HCT116 (cell line): ENCODE measurements around the gene PCDHA5. TPM values are rescaled to one million over a fixed set of nuclear protein-coding genes. Genes with fewer than 3 reads are reported as not detected.

Source experiments
- ATAC-seq: fragments of 200-7000 bp; cut with Tn5 transposase; 2 replicates; pipeline ENCODE4 v1.9.1; 2020; ENCODE audit warnings: mild to moderate bottlenecking, moderate library complexity
- BruUV-seq: library from RNA; stranded (reverse); fragments of 400-500 nt; replicated peaks from 2 replicates; lab custom pipeline; 2021; lab: Mats Ljungman, UMichigan
- CTCF ChIA-PET: fragments of 300-600 bp; sonication (Branson Sonifier 250); formaldehyde crosslinking; loops from one replicate; lab custom pipeline; 2021; ENCODE audit warnings: antibody characterized with exemption; lab: Charles Lee
- POLR2A ChIA-PET: fragments of 300-600, 350-600 bp; sonication (Branson Sonifier 250); formaldehyde crosslinking; loops from one replicate; lab custom pipeline; 2021; ENCODE audit warnings: antibody characterized with exemption; lab: Charles Lee
- RAD21 ChIA-PET, 2 experiments: fragments of 300-600 bp; sonication (Branson Sonifier 250); formaldehyde crosslinking; loops; one replicate each; lab custom pipeline; 2023; ENCODE audit warnings: low total read pairs in 2 of 2; ENCODE audit not compliant: uncharacterized antibody in 2 of 2, unreplicated experiment in 2 of 2, low non-redundant PET in 1 of 2; lab: Charles Lee
- DNase-seq: peaks from one replicate; pipeline ENCODE4 v3.0.0-alpha.2; 2010; ENCODE audit warnings: low read depth, low spot score
- H2AFZ ChIP-seq: fragments of 200-600 bp; shearing (Covaris generic), sonication (generic); 2 replicates; pipeline ENCODE4 v1.6.1; 2017; ENCODE audit warnings: low read depth, mixed run types, mixed read lengths, antibody characterized with exemption, low read length; ENCODE audit not compliant: poor library complexity, severe bottlenecking
- H3K27ac ChIP-seq: 2 replicates; pipeline ENCODE4 v1.5.1; 2012; ENCODE audit warnings: low read depth, low read length
- H3K27me3 ChIP-seq: fragments of 200-600 bp; sonication (generic); 2 replicates; pipeline ENCODE4 v1.6.1; 2016; ENCODE audit warnings: mixed run types, low read length, mixed read lengths; ENCODE audit not compliant: insufficient read depth
- H3K36me3 ChIP-seq, 2 experiments: fragments of 200-500 bp in 1 of 2; fragments of 200-600 bp in 1 of 2; sonication (Bioruptor generic) in 1 of 2; sonication (generic) in 1 of 2; 2 replicates each; pipeline versions ENCODE4 v1.5.1 to v1.6.1; 2014 to 2016; ENCODE audit warnings: low read length in 2 of 2, inconsistent platforms in 1 of 2, mixed read lengths in 1 of 2, mixed run types in 1 of 2; ENCODE audit not compliant: insufficient read depth in 2 of 2, control insufficient read depth in 1 of 2
- H3K4me1 ChIP-seq, 2 experiments: fragments of 200-600 bp in 1 of 2; sonication (generic) in 1 of 2; 2 replicates each; pipeline versions ENCODE4 v1.5.1 to v1.6.1; 2012 to 2017; ENCODE audit warnings: low read length in 2 of 2, inconsistent platforms in 1 of 2, mild to moderate bottlenecking in 1 of 2, mixed read lengths in 1 of 2, mixed run types in 1 of 2, moderate library complexity in 1 of 2; ENCODE audit not compliant: insufficient read depth in 2 of 2, control insufficient read depth in 1 of 2
- H3K4me2 ChIP-seq: fragments of 200-600 bp; sonication (generic); 2 replicates; pipeline ENCODE4 v1.6.1; 2017; ENCODE audit warnings: mixed run types, low read length, mixed read lengths
- H3K4me3 ChIP-seq, 2 experiments: fragments of 200-600 bp in 1 of 2; sonication (generic) in 1 of 2; replicated peaks in 1 of 2; 2 replicates each; pipeline ENCODE4 v1.5.1; 2011 to 2016; ENCODE audit warnings: low read length in 2 of 2, control low read depth in 1 of 2, low read depth in 1 of 2, mild to moderate bottlenecking in 1 of 2, mixed read lengths in 1 of 2, mixed run types in 1 of 2
- H3K79me2 ChIP-seq: fragments of 200-600 bp; sonication (generic); 2 replicates; pipeline ENCODE4 v1.6.1; 2017; ENCODE audit warnings: mild to moderate bottlenecking, mixed run types, low read length, moderate library complexity, mixed read lengths; ENCODE audit not compliant: insufficient read depth
- H3K9ac ChIP-seq: fragments of 200-600 bp; sonication (generic); 2 replicates; pipeline ENCODE4 v1.6.1; 2016; ENCODE audit warnings: low read length, mixed read lengths
- H3K9me2 ChIP-seq: fragments of 200-600 bp; sonication (generic), shearing (Covaris generic); 2 replicates; pipeline ENCODE4 v1.6.1; 2017; ENCODE audit warnings: mixed run types, mild to moderate bottlenecking, moderate library complexity; ENCODE audit not compliant: insufficient read depth
- H3K9me3 ChIP-seq, 2 experiments: fragments of 200-500 bp in 1 of 2; fragments of 200-600 bp in 1 of 2; sonication (Bioruptor generic) in 1 of 2; sonication (generic) in 1 of 2; 2 replicates each; pipeline ENCODE4 v1.6.1; 2014 to 2017; ENCODE audit warnings: low read length in 2 of 2, mixed read lengths in 2 of 2, inconsistent platforms in 1 of 2, low read depth in 1 of 2, mild to moderate bottlenecking in 1 of 2, mixed run types in 1 of 2, moderate library complexity in 1 of 2; ENCODE audit not compliant: control insufficient read depth in 1 of 2, insufficient read depth in 1 of 2
- H4K20me1 ChIP-seq: fragments of 200-600 bp; sonication (generic), shearing (Covaris generic); 2 replicates; pipeline ENCODE4 v1.6.1; 2017; ENCODE audit warnings: mixed run types, mild to moderate bottlenecking, moderate library complexity; ENCODE audit not compliant: insufficient read depth
- ATF3 ChIP-seq: IDR thresholded peaks from 2 replicates; pipeline ENCODE4 v1.6.1; 2012
- CBX3 ChIP-seq: IDR thresholded peaks from 2 replicates; pipeline ENCODE4 v1.6.1; 2012; ENCODE audit warnings: low read depth
- CEBPB ChIP-seq: IDR thresholded peaks from 2 replicates; pipeline ENCODE4 v1.6.1; 2012; ENCODE audit warnings: low read depth
- CTCF ChIP-seq, 3 experiments: fragments of 200-600 bp in 1 of 3; sonication (generic) in 1 of 3; IDR thresholded peaks in 2 of 3; conservative IDR thresholded peaks in 1 of 3; 2 replicates each; pipeline ENCODE4 v1.5.1; 2012 to 2017; ENCODE audit warnings: low read depth in 2 of 3, low read length in 2 of 3, antibody characterized with exemption in 1 of 3, borderline replicate concordance in 1 of 3, control low read depth in 1 of 3, mild to moderate bottlenecking in 1 of 3, mixed read lengths in 1 of 3, mixed run types in 1 of 3, moderate library complexity in 1 of 3; ENCODE audit not compliant: insufficient read depth in 1 of 3
- EGR1 ChIP-seq: IDR thresholded peaks from 2 replicates; pipeline ENCODE4 v1.6.1; 2012; ENCODE audit warnings: low read depth
- EZH2phosphoT487 ChIP-seq: fragments of 200-600 bp; IDR thresholded peaks from 2 replicates; pipeline ENCODE4 v1.6.1; 2018; ENCODE audit warnings: antibody characterized with exemption, borderline replicate concordance
- FOSL1 ChIP-seq: IDR thresholded peaks from 2 replicates; pipeline ENCODE4 v1.6.1; 2012; ENCODE audit warnings: low read depth
- MAX ChIP-seq: IDR thresholded peaks from 2 replicates; pipeline ENCODE4 v1.6.1; 2012
- RAD21 ChIP-seq: IDR thresholded peaks from 2 replicates; pipeline ENCODE4 v1.6.1; 2012; ENCODE audit warnings: low read depth, mild to moderate bottlenecking
- REST ChIP-seq: IDR thresholded peaks from 2 replicates; pipeline ENCODE4 v1.6.1; 2012; ENCODE audit warnings: low read depth
- SIN3A ChIP-seq: IDR thresholded peaks from 2 replicates; pipeline ENCODE4 v1.6.1; 2012; ENCODE audit warnings: low read depth
- SRF ChIP-seq: IDR thresholded peaks from 2 replicates; pipeline ENCODE4 v1.6.1; 2012; ENCODE audit warnings: low read depth
- TCF7L2 ChIP-seq: IDR thresholded peaks from 2 replicates; pipeline ENCODE4 v1.7.0; 2011; ENCODE audit warnings: borderline replicate concordance, inconsistent platforms; ENCODE audit not compliant: insufficient read depth, insufficient read length; ENCODE audit errors: extremely low read depth
- ZBTB33 ChIP-seq: IDR thresholded peaks from 2 replicates; pipeline ENCODE4 v1.6.1; 2011; ENCODE audit warnings: mild to moderate bottlenecking, low read length, moderate library complexity; ENCODE audit not compliant: insufficient replicate concordance; ENCODE audit errors: extremely low read depth
- ZNF274 ChIP-seq: fragments of 200-500 bp; sonication (Bioruptor generic); IDR thresholded peaks from 2 replicates; pipeline ENCODE4 v1.6.1; 2014; ENCODE audit warnings: mild to moderate bottlenecking, low read depth, low read length, inconsistent platforms
- intact Hi-C: fragments of 100-400 bp; cut with micrococcal nuclease; formaldehyde crosslinking; loops from 2 replicates; pipeline ENCODE4 v1.10.0; 2022
- total RNA-seq: library from RNA; stranded (reverse); gene quantifications from one replicate; pipeline ENCODE4 v1.2.1, GENCODE V29; 2021; ENCODE audit not compliant: unreplicated experiment

The PCDHA5 gene
- total RNA-seq, 1 experiment from 2014 or later, result not detected

GRCh38 chr5:140785905-140786686, 35.3 kb upstream of the PCDHA5 start, which contains the start of gene PCDHA1:
TSS of gene PCDHA1 (plus strand) at chr5:140786140.
- Histone ChIP-seq H3K4me3 (no peak within 1 kb of the TSS), H3K4me1 (no peaks in the 10 kb centered on the region), H3K27ac (no peak within 1 kb of the TSS), H3K79me2 (no peaks in the 10 kb centered on the region), H3K9me3 (peaks cover 0 to 6% of the 10 kb centered on the region in 2 experiments; a peak in 2 of 4 replicates), H3K9me2 (no peaks in the 10 kb centered on the region), H3K27me3 (no peaks in the 10 kb centered on the region), H3K9ac (no peak within 1 kb of the TSS), H3K36me3 (no peaks in the 10 kb centered on the region), H4K20me1 (no peaks in the 10 kb centered on the region), H3K4me2 (no peak within 1 kb of the TSS), H2AFZ (no peak within 1 kb of the TSS)
- TF ChIP-seq CBX3 (no peak), EGR1 (no peak), TCF7L2 (no peak), MAX (no peak), EZH2phosphoT487 (no peak), ZBTB33 (no peak), SRF (no peak), ZNF274 (no peak), RAD21 (peak; percentile 38), CEBPB (no peak), REST (no peak), FOSL1 (no peak), ATF3 (no peak), CTCF (IDR thresholded peaks at IDR 0.05 in 2 of 3, conservative IDR thresholded peaks at IDR 0.05 in 1 of 3; ENCODE audit: borderline replicate concordance in 1 of 3, insufficient read depth in 1 of 3, low read depth in 2 of 3, low read length in 2 of 3) (peak in 2 of 3 experiments; percentile 5 to 38; a peak in 1 of 6 replicates), SIN3A (no peak)
- ChIA-PET POLR2A (no interaction called here), CTCF (interaction anchor here (1.3 kb wide), 1 partner anchor 254 kb away, joined by 5 read pairs; no protein-coding TSS in a partner anchor), RAD21 (no interaction called here)
- ATAC-seq, result no peak
- intact Hi-C loops, result loop anchor here (5.0 kb wide), 1 partner anchor 34 kb away; no protein-coding TSS in a partner anchor
- no peak for DNase-seq
- no TSS peak for BruUV-seq
